Limb (tissue), 2 donors: Measurements from ENCODE around the gene GZMB.
"Not testable (repeated sequence)": the region's sequence is repeated elsewhere in the genome, so short reads cannot be mapped to it uniquely, and the experiment has no call there.

Experiments
- DNase-seq, 2 donors: peaks; one replicate each; pipeline ENCODE4 v3.0.0-alpha.2; 2016; ENCODE audit errors: extremely low spot score in 2 of 2

GZMB gene, protein sequence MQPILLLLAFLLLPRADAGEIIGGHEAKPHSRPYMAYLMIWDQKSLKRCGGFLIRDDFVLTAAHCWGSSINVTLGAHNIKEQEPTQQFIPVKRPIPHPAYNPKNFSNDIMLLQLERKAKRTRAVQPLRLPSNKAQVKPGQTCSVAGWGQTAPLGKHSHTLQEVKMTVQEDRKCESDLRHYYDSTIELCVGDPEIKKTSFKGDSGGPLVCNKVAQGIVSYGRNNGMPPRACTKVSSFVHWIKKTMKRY

DNA sequence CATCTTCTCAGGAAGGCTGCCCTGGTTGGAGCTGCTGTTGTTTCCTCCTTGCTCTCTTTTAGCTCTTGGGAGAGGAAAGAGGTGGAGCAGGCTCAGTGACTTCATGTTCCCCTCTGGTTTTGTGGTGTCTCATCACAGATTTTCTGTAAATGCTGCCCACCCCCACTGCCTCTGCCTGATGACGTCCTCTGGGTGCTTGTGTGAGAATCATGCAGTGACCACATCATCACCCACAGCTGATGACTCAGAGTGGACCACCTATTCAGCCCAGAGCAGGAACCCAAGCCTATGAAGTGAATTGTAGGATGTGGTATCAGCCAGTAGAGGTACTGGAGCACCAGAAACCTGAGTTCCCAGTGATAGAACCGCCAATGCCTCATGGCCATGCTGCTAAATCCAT is at the start of gene GZMB:
TSS of gene GZMB (minus strand) at position 33 of the 400 bp plus-strand sequence. CDS start at position 3, 30 bp downstream.
- no peak for DNase-seq

DNA sequence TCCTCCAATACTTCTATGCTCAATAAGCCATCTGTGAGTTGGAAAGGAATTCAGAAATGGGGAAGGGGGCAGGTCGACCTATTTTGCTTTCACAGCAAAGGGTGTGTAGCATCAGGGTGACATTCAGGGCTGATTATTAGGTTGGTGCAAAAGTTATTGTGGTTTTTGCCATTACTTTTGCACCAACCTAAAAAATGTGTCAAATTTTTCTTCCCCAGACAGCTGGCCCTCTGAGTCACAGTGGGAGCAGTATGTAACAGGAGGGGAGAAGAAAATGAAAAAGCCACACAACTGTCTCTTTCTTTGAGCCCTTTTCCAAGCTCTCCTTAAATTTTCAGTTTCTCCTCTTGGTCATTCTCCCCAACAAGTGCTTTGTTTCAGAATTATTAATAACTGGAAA is 47.1 kb upstream of the GZMB start:
- DNase-seq: no peak

GRCh38 chr14:24680516-24680915 is 46.5 kb upstream of the GZMB start:
- no peak for DNase-seq

DNA sequence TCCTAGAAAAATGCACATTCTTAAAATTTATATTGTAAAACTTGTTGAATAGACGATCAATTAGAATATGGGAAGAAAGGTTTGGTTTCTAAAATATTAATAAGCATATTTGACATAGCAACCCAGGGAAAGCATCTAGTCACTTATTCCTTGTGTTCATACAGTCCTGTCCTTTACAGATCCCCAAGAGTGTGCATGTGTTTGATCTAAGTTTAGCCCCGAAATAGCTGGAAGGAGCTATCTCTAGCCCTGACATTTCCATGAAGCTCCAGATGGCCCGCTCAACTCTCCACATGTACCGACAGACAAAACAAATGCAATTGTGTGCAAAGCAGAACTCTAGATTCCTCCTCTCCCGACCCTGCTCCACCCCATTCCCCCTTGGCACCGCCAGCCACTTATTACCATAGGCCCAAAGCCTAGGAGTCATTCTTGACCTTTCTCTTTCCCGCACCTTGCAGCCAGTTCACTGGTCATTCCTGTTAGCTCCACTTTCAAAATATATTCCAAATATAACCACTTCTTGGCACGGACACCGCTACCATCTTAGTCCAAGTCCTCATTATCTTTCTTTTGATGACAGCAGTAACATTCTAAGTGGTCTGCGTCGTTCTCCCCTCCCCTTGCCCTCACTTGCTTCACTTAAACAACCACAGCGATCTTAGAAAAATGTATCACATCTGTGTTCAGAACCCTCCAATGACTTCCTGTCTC is 45.4 kb upstream of the GZMB start:
- DNase-seq: no peak

- DNase-seq: peak; percentile 67 to 91
Observed at GRCh38 chr14:24678801-24679247, 44.8 kb upstream of the GZMB start.

- no peak for DNase-seq
Observed at GRCh38 chr14:24677956-24678355, 44.0 kb upstream of the GZMB start.

DNA sequence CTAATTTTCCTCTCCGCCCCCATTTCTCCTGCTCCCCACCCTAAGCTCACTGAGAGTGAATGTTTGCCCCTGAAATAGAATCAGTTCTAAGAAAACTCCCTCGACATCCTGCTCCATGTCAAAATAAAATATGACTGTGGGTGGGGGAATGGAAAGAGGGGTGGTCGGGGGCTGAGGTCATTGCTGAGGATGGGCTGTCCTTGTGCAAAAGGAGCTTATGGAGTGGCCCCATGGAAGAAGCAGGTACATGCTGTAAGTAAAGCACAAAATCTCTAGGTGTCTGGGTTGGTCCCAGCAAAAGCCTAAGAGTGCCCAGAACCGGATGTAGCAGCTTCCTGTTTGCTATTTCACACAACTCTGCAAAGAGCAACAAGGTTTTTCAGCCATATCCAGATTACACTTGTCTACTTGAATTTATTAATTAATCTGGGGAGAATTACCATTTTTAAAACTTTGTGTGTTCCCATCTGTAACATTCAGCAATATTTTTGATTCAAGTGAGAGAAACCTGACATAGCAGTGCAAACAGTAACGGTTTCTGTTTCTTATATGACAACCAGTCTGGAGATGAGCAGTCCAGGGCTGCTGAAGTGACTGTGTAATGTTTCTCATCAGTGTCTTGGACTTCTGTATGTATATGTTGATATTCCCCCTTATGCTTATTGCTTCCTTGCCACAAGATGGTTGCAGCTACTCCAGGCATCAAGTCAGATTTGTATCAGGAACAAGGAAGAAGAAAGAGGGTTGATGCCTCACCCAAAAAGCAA is 40.4 kb upstream of the GZMB start:
- DNase-seq: no peak

- DNase-seq: no peak
Observed at GRCh38 chr14:24673534-24674203, 39.7 kb upstream of the GZMB start.

- DNase-seq: no peak
Observed at GRCh38 chr14:24673059-24673458, 39.1 kb upstream of the GZMB start.

DNA sequence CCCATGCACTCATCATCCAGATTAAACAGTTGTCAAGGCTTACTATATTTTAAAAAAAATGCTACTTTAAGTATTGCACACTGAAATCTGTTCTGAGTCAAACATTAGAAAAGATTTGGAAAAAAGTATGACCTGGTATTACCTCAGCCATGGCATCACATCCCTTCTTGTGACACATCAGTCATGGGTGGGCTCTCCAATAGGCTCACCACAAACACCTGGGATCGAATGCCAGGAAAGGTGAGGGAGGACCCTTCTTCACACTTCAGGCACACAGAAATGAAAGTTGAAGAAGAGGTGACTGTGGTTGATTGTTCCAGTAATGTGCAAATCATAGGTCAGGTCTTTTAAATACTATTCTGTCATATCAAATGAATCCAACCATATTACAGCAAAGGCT is 36.6 kb upstream of the GZMB start:
- no peak for DNase-seq

DNA sequence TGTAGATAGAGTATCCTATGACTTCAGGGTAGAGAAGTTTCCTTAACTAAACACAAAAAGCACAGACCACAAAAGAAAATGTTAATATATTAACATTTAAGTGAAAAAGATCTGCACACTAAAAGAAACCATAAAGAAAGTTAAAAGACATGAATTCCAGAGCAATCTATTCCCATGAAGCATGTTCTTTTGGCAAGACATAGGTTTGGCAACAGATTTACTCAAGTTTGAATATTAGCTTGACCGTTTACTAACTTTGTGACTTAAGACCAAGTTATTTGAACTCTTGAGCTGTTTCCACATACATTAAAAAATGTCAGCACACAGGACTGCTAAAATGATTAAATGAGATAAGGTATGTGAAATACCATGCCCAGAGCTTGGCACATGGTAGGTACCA is 35.7 kb upstream of the GZMB start:
- DNase-seq: peak in 1 of 2 donors; percentile 7

DNA sequence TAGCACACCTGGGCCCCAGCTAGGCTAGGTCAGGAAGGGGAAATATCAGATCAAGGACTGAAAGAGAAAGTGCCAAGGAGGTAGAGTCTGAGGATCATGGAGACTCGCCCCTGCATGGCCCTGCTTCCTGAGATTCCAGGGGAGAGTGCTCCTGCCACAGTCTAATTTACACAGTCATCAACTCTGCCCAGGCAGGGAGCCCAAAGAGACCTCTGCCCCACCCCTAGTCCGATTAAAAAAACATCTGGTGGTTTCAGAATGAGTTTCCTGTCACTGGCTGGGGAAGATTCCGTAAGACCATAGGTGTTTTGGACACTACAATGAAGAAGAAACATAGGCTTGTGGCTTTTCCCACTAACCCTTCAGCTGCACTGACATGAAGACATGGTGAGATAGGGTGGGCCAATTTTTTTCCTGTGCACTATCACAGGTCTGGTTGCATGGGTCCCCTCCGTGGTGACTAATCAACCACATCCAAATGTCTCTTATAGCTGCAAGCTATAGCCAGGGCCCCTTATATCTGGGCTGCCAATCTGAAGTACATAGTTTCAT is 31.5 kb upstream of the GZMB start:
- DNase-seq: no peak

DNA sequence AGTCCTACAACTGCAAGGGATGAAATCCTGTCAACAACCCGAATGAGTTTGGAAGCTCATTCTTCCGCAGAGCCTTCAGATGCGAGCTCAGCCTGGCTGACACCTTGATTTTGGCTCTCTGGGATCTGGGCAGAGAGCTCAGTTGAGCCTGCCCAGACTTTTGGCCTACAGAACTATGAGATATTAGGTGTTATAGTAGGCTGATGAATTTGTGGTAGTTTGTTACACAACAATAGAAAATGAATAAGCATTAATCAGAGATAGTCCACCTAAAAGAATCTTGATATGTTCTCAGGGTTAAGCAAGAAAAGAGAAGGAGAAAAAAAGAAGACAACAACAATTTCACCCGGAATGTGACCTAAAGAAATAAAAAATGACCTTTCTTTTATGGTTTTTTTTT is 30.4 kb upstream of the GZMB start:
- DNase-seq: no peak

DNA sequence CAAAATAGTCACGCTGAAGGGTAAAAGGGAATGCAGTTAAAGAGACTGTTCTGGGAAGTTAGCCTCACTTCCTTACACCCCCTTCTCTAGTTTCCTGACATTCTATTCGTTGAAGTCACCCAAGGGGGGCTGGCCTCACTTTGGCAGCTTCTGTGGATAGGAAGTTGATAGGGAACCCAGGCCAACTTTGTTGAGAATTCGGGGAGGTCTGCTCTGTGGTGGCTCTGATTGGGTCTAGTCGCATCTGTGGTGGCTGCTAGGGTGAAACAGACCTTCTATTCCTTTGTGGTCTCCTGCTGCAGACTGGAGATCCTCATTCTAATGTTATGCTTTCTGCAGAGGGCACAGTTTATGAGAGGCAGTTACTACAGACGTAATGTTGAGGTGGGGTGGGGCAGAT is 28.8 kb upstream of the GZMB start:
- no peak for DNase-seq

DNA sequence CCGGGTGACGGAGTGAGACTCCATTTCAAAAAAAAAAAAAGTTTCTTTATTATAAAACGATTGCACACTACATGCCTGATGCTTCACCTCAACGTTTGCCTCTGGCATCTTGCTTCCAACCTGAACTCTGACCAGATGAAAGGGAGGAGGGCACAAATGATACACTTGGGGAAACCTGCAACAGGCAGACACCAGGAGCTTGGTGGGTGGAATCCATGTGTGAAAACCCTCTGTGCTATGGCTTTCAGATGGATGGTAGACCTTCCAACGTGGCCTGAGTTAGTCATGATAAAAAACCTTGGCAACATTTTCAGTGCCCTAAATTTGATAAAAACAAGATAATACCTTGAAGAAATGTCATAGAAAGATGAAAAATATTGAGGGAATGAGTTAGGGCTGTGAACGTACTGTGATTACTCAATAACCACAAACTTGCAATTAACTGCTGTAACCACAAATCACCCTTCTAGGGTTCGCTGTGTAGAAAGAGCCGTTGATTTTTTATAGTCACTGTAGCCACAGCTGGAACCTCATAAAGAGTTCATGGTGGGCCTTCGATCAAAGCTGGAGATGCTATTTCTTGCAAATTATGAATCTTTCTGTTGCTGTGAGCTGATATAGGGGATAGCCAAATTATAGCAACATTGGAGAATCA is 26.1 kb upstream of the GZMB start:
- DNase-seq: no peak

DNA sequence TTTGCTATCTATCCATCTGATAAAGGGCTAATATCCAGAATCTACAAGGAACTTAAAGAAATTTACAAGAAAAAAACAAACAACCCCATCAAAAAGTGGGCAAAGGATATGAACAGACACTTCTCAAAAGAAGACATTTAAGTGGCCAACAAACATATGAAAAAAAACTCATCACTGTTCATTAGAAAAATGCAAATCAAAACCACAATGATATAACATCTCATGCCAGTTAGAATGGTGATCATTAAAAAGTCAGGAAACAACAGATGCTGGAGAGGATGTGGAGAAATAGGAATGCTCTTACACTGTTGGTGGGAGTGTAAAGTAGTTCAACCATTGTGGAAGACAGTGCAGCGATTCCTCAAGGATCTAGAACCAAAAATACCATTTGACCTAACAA is 14.4 kb upstream of the GZMB start:
- DNase-seq: not testable (repeated sequence)

GRCh38 chr14:24639905-24640304 is 5.9 kb upstream of the GZMB start:
- no peak for DNase-seq

GRCh38 chr14:24639270-24639669 is 5.3 kb upstream of the GZMB start:
- DNase-seq: no peak

GRCh38 chr14:24633353-24633752 is 637 bp downstream of the GZMB start:
- no peak for DNase-seq

GRCh38 chr14:24632761-24633160 is 1.2 kb downstream of the GZMB start:
- DNase-seq: no peak

DNA sequence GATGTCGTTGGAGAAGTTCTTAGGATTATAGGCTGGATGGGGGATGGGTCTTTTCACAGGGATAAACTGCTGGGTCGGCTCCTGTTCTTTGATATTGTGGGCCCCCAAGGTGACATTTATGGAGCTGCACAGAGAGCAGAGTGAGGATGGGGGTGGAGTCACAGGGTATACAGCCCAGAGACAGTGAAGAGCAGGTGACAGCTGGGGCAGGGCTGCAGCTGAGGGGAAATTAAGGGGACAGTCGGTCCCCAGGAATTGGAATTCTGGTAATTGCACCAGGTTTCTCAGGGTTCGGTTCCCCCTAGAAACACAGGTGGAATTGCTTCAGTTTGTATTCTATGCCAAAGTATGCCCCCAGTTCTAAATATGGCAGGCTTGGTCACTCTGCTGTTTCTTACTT is 1.7 kb downstream of the GZMB start:
- DNase-seq: no peak
